Posterior vena cava (tissue), 2 donors: ENCODE data around the gene PRMT1. TPM values are rescaled to one million over a fixed set of nuclear protein-coding genes. Genes with fewer than 3 reads are reported as not detected.
A peak's percentile ranks its signal among the peaks of the same experiment; 100 is the strongest.

Source experiments
- DNase-seq: peaks from one replicate; pipeline ENCODE4 v3.0.0-alpha.2; 2020; ENCODE audit warnings: low spot score
- intact Hi-C, 2 donors: fragments of 100-400 bp; cut with DNase I; formaldehyde crosslinking; loops; one replicate each; pipeline versions ENCODE4 v1.14.1 to v1.14.2; 2022 to 2023
- total RNA-seq, 2 donors: library from RNA; stranded (reverse); fragmentation: NEBNext Ultra II Directional; extraction: Animal tissue kit (Norgen Biotek cat#: 25700); gene quantifications; one replicate each; pipeline ENCODE4 v1.2.1, GENCODE V29; 2021
- donor health status: DM: yes; HTN: yes; CAD: no.
- donor health status: DM: yes; HTN: yes; CAD: no.

Gene PRMT1
- total RNA-seq, 2 donors from 2014 or later, result 79.1 to 91.5 TPM

DNA sequence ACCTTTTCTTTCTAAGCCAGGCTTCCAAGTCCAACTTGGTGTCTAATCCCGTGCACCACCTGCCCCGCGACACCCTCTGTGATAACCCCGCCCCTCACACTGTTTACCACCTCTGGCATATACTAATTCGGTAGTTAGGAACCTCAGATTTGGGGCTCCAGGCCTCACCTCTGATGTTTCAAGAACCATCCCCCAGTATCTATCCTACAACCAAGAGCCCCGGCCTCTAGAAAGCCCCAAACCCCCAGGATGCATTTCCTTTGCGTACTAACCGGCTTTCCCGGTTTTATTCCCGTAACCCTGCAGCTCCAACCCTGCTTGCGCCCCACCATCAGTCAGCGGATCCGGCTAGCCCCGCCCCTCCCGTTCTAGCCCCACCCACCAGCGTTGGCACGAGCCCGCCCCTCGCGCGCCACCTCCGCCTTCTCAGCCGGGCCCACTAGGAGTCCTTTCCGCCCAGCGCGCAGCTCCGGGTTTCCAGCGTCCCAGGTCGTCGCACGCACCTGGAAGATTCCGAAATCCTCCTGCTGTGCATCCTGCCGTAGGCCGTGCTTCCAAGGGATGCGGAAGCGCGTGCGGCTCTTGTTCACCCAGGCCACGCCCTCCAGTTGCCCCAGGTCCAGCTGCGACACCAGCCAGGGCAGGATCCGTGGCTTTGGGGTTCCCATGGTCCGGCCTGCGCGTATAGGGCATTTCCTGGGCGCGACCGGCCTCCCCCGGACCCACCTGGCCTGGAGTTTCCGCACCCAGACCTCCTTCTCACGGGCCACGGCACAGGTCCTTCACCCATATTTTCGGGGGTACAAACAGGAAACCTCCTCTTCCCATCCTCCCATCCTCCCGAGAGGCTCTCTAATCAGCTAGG, 12.7 kb upstream of the PRMT1 start:
- peak; percentile 97 for DNase-seq
- intact Hi-C loops, result loop anchor here in 1 of 2 donors (10.0 kb wide), 1 partner anchor 150 kb away; the partner anchor contains the start of gene FCGRT

GRCh38 chr19:49665036-49665350, 12.1 kb upstream of the PRMT1 start:
- no peak for DNase-seq
- intact Hi-C loops, result loop anchor here in 1 of 2 donors (10.0 kb wide), 1 partner anchor 150 kb away; the partner anchor contains the start of gene FCGRT

- intact Hi-C loops, result loop anchor here in 1 of 2 donors (10.0 kb wide), 1 partner anchor 151 kb away; the partner anchor contains the start of gene FCGRT
- DNase-seq, result peak; percentile 100
Measured at GRCh38 chr19:49665351-49666119, 11.5 kb upstream of the PRMT1 start, which contains the start of the genes BCL2L12 and IRF3. TSS of gene BCL2L12 (plus strand) at chr19:49665933. CDS start at chr19:49666693, 760 bp downstream. TSS of gene IRF3 (minus strand) at chr19:49665857. CDS start at chr19:49664838, 1,019 bp downstream.

DNA sequence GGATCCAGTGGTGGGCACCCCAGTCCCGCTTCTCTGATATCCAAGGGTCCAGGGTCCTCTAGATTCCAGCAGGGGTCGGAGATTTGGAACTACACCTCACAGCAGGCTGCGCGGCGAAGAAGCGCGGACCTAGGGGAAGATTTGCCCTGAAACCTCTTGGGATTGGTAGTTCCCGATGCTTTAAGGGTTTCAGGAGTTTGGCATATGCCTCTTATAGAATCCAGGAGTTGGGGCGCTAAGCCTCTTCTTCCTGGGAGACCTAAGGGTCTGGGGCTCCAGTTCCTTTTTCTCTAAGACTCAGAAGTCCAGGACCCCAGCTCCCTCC, 11.0 kb upstream of the PRMT1 start:
- no peak for DNase-seq
- intact Hi-C loops, result loop anchor here in 1 of 2 donors (10.0 kb wide), 1 partner anchor 151 kb away; the partner anchor contains the start of gene FCGRT

GRCh38 chr19:49667473-49667872, 9.6 kb upstream of the PRMT1 start:
- intact Hi-C loops, result loop anchor here in 1 of 2 donors (10.0 kb wide), 1 partner anchor 153 kb away; the partner anchor contains the start of gene FCGRT

DNA sequence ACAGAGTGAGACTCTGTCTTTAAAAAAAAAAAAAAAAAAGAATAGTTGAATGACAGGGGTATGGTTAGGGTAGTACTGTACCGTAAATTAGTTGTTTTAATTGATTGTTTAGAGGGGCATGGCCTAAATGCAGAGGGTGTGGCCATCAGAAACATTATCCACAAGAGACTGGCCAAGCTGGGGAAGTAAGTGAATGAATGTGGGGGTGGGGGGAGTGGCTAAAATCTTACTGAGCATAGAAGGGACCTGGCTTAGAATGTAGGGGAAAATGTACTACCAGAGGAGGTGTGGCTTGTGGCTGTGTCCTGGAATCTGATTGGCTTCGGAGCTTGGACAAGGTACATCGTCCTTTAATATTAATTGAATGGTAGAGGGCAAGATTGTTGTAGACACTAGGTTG, 7.6 kb upstream of the PRMT1 start:
- intact Hi-C loops, result loop anchor here in 1 of 2 donors (10.0 kb wide), 1 partner anchor 155 kb away; the partner anchor contains the start of gene FCGRT
- no peak for DNase-seq

More at GRCh38 chr19:49667473-49667872, 9.6 kb upstream of the PRMT1 start:
- DNase-seq, result no peak

DNA sequence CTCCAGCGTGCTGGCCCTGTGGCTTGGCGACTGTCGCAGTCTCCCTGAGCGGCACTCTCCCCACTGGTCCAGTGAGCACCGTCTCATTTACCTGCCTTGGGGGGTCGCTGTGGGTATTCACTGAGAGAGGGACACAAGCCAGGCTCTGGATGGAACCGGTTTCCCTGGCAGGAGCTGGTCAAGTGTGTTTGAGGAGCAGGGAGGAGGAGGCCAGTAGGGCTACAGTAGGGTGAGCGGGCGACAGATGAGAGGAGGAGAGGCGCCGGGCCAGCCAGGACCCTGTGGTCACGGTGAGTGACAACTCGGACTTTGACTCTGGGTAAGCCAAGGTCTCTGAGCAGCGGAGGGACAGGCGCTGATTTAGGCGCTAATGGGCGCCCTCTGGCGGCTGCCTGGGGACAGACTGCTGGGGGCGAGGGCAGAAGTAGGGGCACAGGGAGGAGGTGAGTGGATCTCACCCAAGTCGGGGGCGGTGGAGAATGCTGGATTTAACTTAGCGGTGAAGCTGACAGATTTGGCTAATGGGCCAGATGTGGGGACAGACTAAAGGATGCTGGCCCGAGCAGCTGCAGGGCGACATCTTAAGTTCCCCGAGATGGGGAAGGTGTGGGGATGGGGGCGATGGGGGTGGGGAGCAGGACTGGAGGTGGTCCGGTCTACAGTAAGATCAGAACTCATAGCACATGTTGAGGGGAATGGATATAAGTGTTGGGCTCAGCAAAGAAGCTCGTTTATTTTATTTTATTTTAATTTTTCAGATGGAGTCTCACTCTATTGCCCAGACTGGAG, 4.7 kb upstream of the PRMT1 start:
- intact Hi-C loops, result loop anchor here in 1 of 2 donors (5.0 kb wide), 1 partner anchor 85 kb away; no protein-coding TSS in a partner anchor
- DNase-seq, result peak; percentile 94

- peak; percentile 94 for DNase-seq
- intact Hi-C loops, result no loop called here
Measured at GRCh38 chr19:49676136-49676783, 811 bp upstream of the PRMT1 start.

DNA sequence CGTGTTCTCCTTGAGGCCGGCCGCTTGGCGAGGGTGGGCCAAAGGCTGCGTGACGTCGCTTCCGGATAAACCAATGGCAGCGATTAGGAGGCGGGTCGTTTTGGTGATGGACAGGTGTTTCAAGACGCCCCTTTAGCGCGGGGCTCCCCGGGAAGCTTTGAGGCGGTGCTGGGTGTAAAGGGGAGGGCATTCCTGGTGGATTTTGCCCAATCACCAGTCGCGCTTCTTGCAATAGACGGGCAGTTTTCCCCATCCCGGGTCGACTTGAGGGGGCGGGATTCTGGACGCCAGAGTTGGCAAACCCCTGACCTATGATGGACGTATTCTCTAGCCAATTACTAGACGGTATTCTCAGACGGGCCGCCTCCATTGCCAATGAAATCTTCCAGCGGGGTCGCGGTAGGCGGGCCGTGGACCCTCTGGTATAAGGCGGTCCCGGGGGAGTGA, 264 bp upstream of the PRMT1 start:
- intact Hi-C loops, result no loop called here
- peak; percentile 100 for DNase-seq

GRCh38 chr19:49677901-49678674, 1.0 kb downstream of the PRMT1 start:
- peak; percentile 92 for DNase-seq
- intact Hi-C loops, result no loop called here

GRCh38 chr19:49678985-49679770, 2.1 kb downstream of the PRMT1 start:
- intact Hi-C loops, result no loop called here
- no peak for DNase-seq

DNA sequence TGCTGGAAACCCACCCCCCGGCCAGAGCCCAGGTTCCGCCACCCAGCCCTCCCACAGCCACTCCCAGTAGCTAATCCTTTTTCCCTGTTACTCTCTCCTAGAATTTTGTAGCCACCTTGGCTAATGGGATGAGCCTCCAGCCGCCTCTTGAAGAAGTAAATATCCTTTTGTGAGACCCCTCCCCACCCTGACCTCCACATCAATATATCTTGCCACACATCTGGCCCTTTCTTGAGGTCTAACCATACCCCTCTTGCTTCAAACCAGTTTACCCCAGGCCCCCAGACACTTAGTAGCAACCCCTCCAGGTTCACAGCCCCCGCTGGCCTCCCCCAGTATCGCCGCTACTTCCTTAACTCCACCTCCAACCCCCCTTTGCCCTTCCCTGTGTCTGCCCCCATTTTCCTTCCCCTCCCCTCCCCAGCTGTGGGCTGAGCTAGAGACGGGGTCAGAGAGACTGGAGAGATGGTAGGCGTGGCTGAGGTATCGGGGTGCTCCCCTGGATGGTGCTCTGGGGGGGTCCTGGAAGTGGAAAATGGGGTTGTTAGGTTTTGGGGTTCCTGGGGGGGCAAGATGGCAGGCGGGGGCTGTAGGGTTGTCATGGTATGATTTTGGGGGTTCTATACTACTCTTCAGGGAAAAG, 2.8 kb downstream of the PRMT1 start:
- DNase-seq, result no peak
- intact Hi-C loops, result no loop called here

GRCh38 chr19:49680421-49681351, 3.6 kb downstream of the PRMT1 start:
- intact Hi-C loops, result no loop called here
- peak; percentile 98 for DNase-seq

DNA sequence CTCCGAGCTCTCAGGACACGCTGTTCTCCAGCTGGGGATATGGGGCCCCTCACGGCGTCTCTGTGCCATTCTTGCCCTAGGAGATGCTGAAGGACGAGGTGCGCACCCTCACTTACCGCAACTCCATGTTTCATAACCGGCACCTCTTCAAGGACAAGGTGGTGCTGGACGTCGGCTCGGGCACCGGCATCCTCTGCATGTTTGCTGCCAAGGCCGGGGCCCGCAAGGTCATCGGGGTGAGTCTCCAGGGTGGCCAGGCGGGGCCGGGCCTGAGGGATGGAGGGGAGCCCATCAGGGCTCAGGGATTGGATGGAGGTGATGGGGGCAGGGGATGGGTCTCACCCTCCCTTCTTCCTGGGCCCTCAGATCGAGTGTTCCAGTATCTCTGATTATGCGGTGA, 4.8 kb downstream of the PRMT1 start:
- no peak for DNase-seq
- intact Hi-C loops, result no loop called here

DNA sequence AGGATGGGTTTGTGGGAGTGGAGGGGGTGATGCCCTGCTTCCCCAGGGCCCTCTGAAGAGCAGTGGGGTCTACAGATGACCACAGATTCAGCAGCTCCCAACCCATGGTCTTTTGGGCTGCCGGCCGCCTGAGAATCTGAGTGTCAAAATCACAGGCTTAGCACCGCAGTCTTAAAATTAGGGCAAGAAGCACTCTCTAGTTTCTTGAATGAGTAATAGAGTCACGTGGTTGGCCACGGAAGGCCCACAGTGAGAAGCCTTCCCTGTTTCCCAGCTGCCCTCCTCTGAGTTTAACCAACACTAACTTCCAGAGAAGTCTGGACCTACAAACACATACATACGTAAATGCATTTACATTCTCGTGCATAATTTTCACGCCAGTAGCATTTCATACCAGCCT, 5.2 kb downstream of the PRMT1 start:
- intact Hi-C loops, result no loop called here
- DNase-seq, result no peak
